GM15510 (cell line): ENCODE results near the gene MCCC2.

Source experiments
- POLR2A ChIP-seq: IDR thresholded peaks from 3 replicates; pipeline ENCODE4 v1.6.1; 2011; ENCODE audit warnings: borderline replicate concordance; ENCODE audit not compliant: insufficient read length; ENCODE audit errors: extremely low read depth

The MCCC2 gene

DNA sequence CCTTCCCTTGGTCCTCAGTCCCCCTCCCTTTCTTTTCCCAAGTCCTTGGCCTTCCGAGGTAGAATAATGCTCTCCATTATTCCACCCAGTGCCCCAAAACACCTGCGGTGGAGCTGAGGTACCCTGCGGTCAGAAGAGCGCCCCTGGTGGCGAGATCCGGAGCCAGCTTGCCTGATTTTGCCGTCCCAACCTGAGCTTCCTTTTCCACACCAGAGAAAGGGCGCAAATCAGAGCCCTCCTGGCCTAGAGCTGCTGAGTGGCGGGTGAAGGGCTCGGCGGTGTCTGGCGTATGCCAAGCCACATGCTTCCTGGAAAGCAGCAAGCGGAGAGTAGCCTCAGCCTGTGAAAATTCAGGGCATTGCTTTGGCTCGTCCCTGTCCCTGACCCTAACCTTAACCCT, 110.8 kb downstream of the MCCC2 start:
- no peak for TF ChIP-seq POLR2A

DNA sequence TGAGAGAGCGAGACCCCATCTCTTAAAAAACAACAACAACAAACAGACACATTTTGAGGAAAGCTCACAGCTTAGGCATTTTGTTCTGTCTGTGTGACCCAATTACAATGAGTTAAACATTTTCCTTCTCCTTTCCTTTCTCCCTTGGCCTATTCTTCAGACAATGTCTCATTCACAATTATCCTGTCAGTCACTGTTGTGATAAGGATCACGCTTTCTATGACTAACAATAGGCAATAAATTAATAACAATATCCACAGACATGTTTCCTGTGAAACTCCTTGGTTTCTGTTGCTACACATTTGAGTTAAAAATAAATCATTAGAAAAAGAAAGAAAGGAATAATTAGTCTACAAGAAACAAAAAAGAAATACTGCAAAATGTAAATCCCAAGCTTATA, 112.1 kb downstream of the MCCC2 start:
- no peak for TF ChIP-seq POLR2A

DNA sequence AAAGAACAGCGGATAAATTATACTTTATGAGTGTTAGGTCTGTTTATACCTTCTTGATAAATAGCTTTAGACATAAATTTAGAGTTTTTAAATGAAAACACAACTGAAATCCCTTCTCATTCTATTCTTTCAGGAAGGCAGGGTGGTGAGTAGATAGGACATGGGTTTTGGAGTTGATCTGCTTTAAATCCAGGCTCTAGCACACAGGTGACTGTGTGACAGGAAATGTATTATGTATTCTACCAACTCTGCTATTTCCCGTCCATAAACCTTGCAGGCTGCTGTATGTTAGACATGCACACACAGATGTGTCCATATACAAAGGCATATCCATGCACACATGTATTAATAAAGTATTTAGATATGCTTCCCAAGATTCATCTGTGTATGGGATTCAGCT, 112.6 kb downstream of the MCCC2 start:
- TF ChIP-seq POLR2A: no peak

DNA sequence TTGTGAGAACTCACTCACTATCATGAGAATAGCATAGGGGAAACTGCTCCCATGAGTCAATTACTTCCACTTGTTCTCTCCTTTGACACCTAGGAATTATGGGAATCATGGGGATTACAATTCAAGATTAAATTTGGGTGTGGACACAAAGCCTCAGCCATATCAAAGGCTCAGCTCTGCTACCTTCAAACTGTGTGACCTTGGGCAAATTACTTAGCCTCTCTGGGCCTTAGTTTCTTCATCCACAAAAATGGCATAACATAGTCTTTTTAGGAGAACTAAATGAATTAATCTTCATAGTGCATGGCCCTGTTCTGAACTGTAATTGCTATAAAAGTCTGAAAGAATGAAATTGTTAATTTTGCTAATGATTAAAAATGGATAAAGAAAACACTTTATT, 113.7 kb downstream of the MCCC2 start:
- no peak for TF ChIP-seq POLR2A

DNA sequence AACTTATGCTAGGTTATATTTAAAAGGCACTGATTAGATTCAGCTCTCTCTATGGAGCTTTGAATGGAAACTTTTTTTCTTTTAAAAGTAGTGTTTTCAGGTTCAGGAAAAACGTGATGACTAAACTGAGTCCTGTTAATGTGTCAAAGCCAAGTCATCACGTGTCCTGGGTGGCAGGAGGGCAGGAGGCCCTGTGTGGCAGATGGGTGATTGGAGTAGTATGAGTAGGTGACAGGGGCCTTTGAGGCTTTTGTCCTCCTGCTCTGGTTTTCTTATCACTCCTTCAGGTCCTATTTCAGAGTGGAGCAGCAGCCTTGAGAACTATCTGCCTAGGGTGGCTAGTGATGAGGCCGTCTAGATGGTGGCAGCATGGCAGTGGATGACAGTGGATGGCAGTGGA, 114.3 kb downstream of the MCCC2 start:
- TF ChIP-seq POLR2A: no peak

DNA sequence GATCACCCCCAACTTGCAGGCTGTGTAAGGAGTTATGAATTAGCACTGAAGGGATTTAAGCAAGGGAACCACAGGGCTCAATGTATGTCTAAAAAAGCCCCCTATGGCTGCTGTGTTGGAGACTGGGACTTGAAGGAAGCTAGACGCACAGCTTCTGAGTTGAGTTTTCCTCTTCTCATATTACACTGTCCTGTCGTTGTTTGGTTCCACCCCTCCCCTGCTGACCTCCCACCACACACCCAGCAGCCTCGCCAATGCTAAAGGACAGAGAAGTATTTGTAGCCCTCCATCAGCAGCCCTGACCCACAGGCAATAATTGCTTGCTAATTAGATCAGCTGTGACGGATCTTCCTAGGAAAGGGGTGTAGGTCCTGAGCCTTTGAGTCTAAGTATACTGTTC, 116.8 kb downstream of the MCCC2 start:
- no peak for TF ChIP-seq POLR2A

DNA sequence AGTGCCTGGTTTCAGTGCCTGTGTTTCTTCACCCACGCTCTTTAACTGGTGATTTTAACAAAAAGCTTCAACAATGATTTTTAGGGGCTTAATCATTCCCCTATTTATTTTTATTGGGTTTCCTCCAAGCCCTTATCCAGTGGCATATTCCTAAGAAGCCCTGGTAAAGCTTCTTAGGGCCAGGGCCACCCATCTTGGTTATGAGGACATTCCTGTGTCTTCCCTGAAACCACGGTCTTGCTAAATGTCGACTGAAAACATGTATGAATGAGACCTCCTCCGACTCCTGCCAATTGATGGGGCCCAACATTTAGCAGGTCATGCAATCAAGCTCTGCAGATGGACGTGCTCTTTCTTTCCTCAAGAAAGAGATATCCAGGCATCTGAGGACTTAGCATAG, 118.3 kb downstream of the MCCC2 start:
- TF ChIP-seq POLR2A: no peak

DNA sequence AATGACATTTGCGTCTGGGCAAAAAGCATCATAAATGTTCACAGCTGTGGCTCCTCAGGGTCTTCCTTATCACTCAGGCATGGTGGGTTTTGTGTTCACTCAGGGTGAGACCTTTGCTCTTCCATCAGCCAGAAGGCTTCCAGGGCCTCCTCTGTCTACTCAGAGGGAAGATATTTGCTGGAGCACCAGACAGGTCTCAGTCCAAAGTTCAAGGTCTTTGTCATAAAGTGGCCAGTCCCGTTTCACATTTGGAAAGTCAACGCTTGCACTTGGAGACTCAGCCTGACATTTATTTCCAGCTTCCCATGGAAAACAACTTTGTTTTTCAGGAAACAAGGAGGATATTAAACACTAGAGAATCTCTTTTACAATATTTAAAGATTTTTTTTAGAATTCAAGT, 119.8 kb downstream of the MCCC2 start:
- TF ChIP-seq POLR2A: no peak
